Measurements from ENCODE around the gene SEL1L.

DNA sequence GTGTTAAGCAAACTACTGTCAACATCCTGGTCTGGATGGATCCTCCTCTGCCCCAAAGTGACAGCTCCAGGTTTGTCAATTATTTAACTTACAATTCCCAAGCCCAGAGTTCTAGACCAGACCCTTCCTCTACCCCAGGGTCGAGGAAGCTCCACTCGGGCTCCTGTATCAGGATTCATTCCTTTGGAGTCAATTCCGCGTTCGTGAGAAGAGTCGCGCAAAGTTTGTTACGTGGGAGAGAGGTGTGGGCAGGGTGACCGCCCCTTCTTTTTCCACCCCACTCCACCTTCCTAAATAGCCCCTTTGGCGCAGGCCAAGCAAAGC lies 479 bp downstream of the SEL1L start:
- TF ChIP-seq CTCF (IDR thresholded peaks at IDR 0.05): no peak
- no peak for TF ChIP-seq POLR2A (IDR thresholded peaks at IDR 0.05)
